NOMO-1 treated with DMSO at 0.1 percent for 48 hours (cell line): ENCODE results near the gene ZDHHC17.
"Not testable (repeated sequence)": the region's sequence is repeated elsewhere in the genome, so short reads cannot be mapped to it uniquely, and the experiment has no call there.

ENCODE experiments used
- DNase-seq: peaks from one replicate; lab custom pipeline; 2025; ENCODE audit not compliant: unreplicated experiment; lab: John Stamatoyannopoulos, UW

Gene ZDHHC17, protein sequence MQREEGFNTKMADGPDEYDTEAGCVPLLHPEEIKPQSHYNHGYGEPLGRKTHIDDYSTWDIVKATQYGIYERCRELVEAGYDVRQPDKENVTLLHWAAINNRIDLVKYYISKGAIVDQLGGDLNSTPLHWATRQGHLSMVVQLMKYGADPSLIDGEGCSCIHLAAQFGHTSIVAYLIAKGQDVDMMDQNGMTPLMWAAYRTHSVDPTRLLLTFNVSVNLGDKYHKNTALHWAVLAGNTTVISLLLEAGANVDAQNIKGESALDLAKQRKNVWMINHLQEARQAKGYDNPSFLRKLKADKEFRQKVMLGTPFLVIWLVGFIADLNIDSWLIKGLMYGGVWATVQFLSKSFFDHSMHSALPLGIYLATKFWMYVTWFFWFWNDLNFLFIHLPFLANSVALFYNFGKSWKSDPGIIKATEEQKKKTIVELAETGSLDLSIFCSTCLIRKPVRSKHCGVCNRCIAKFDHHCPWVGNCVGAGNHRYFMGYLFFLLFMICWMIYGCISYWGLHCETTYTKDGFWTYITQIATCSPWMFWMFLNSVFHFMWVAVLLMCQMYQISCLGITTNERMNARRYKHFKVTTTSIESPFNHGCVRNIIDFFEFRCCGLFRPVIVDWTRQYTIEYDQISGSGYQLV

DNA sequence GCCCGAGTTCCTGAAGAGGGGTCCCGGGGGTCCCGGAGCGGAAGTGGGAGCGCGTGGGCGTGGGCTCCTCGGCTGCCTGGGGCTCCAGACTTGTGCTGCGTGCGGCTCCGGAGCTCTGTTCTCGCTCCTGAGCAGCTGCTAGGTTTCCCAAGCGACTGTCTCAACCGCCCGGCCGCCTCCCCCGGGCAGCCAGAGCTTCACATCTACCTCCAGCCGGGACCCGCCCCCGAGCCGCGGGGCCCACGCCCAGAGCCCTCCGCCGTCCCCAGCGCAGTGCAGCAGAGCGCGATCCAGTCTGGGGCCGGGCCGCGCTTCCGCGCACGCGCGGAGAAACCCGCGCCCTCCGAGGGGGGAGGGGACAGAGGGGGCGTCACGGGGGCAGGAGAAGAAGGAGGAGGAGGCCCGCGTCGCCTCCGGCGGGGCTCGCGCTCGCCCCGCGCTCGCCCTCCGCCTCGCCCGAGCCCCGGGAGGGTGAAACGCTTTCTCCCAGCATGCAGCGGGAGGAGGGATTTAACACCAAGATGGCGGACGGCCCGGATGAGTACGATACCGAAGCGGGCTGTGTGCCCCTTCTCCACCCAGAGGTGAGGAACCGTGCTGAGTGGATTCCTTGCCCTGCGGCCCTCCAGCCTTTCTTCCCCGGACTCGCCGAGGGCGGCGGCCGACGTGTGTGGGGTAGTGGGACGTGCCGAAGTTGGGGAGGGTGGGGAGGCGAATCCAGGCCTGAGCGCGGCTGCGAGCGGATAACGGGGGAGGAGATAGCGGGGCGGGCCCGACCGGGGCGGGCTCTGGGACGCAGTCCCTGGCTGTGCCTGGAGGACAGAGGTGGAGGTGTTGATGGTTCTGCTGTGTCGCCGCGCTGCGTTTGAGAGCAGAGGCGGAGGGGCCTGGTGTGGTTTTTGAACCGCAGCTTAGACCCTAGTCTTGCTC is at the start of gene ZDHHC17:
Gene ZDHHC17, plus strand, starts transcription at position 370 of the 930 bp plus-strand sequence. Its CDS starts 122 bp downstream, at position 492.
- DNase-seq = peak; percentile 94

DNA sequence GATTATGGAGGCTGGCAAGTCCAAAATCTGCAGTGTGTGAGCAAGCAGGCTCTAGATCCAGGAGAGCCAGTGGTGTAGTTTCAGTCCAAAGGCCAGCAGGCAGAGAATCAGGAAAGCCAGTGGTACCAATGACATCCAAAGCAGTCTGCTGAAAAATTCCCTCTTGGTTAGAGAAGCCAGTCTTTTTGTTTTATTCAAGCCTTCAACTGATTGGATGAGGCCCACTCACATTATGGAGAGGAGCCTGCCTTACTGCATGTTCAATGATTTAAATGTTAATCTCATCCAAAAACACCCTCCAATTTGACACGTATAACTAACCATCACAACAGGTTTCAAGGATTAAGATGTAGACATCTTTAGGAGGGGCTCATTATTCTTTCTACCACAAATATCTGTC is 49.5 kb upstream of the ZDHHC17 start:
- DNase-seq = no peak

DNA sequence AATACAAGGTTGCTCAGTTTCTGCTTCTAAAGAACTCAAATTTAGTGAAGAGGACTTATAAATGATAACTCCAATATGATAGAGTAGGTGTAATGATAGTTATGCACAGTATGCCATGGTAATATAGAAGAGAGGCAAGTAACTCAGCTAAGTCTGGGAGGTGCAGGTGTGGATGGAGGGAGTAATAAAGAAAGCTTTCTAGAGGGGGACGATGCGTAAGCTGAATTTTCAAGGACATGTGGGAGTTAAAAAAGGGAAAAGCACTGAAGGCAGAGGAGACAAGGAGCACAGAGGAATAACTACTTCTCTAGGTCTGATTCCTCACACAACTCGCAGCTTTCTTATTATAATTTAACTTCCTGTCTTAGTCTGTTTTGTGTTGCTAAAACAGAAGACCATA is 49.1 kb upstream of the ZDHHC17 start:
- no peak for DNase-seq

DNA sequence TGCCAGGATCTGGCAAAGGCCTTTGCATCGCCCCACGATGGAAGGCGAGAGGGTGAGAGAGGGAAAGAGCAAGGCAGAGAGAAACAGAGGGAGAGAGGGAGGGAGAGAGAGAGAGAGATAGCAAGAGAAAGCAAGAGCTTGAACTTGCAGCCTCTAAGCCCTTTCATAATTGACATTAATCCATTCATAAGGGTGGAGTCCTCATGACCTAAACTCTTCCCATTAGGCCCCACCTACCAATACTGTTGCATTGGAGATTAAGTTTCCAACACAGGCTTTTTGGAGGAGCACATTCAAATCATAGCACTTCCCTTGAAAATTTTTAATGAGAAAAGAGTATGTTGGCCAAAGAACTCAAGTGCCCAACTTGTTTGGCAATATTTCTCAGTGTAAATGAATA is 48.6 kb upstream of the ZDHHC17 start:
- DNase-seq = no peak

DNA sequence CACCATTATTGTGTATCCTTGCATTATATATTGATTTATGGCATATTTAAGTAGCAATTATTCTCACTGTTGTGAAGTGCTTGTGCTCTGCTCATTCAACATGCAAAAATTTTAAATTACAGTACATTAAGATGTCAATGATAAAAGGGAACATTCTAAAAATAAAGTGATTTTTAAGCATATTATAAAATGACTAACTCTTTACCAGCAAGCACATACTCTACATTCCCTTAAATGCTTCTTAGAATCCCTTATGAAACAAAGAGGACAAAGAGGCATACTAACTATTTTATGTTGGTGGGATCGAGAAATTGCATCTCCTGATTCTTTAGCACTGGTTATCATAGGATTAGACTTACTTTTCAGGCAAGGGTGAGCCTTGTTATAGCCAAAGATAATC is 46.6 kb upstream of the ZDHHC17 start:
- DNase-seq = no peak

DNA sequence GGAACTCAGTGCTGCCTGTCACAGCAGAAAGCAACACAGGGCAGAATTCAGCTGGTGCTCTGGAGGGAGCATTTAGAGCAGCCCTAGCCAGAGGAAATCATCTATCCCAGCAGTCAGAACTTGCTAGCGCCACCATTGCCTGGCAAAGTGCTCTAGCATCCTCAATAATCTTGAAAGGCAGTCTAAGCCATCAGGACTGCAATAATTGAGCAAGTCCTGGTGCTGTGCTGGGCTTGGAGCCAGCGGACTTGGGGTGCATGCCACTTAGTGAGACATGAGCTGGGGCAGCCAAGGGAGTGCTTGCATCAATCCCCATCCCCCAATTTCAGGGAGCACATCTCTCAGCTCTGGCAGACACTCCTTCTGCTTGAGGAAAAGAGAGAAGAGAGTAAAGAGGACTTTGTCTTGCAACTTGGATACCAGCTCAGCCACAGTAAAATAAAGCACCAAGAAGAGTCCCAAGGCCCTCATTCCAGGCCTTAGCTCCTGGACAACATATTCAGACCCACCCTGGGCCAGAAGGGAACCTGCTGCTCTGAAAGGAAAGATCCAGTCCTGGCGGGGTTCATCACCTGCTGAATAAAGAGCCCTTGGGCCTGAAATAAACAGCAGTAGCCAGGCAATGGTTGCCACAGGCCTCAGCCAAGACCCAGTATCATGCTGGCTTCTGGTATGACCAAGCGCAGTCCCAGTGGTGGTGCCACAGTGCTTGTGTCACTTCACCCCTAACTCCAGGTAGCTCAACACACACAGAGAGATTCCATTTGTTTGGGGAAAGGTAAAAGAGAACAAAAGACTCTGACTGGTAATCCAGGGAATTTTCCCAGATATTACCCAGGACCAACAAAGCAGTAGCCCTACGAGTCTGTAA is 44.5 kb upstream of the ZDHHC17 start:
- DNase-seq = no peak

DNA sequence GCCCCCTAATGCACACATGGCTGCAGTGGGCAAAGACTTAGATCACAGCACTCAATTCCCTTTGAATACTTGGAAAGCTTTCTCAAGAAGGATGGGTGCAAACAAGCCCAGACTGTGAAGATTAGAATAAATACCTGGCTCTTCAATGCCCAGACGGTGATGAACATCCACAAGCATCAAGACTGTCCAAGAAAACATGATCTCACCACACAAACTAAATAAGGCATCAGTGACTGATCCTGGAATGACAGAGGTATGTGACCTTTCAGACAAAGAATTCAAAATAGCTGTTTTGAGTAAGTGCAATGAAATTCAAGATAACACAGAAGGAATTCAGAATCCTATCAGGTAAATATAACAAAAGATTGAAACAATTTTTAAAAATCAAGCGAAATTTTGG is 43.8 kb upstream of the ZDHHC17 start:
- DNase-seq = no peak

DNA sequence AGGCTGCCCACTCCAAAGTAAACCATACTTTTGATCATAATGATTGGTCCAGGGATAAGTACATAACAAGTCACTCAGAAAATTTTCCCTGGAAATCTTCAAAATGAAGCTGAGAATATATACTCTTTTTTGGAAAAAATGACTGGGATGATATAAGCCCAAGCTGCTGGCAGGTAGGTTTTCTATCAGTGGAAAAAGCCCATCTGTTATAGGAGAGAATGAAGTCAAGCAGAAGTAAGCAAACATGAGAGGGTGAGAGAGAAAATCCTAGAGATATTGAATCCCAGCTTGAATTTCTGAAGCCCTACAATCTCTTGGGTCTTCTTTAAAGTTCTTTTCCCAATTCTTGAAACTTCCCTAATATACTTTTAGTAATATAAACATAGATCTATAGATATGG is 37.3 kb upstream of the ZDHHC17 start:
- DNase-seq = no peak

DNA sequence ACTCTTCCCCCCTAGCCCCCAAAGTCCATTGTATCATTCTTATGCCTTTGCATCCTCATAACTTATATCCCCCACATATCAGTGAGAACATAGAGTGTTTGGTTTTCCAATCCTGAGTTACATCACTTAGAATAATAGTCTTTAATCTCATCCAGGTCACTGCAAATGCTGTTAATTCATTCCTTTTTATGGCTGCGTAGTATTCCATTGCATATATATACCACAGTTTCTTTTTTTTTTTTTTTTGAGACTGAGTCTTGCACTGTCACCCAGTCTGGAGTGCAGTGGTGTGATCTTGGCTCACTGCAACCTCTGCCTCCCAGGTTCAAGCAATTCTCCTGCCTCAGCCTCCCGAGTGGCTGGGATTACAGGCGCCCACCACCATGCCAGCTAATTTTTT is 31.7 kb upstream of the ZDHHC17 start:
- DNase-seq = not testable (repeated sequence)

DNA sequence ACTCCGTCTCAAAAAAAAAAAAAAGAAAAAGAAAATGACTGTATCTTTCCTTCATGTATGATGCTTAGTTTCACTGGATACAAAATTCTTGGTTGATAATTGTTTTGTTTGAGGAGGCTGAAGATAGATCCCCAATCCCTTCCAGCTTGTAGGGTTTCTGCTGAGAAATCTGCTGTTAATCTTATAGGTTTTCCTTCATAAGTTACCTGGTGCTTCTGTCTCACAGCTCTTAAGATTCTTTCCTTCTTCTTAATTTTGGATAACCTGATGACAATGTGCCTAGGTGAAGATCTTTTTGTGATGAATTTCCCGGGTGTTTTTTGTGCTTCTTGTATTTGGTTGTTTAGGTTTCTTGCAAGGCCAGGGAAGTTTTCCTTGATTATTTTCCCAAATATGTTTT is 26.2 kb upstream of the ZDHHC17 start:
- DNase-seq = not testable (repeated sequence)

DNA sequence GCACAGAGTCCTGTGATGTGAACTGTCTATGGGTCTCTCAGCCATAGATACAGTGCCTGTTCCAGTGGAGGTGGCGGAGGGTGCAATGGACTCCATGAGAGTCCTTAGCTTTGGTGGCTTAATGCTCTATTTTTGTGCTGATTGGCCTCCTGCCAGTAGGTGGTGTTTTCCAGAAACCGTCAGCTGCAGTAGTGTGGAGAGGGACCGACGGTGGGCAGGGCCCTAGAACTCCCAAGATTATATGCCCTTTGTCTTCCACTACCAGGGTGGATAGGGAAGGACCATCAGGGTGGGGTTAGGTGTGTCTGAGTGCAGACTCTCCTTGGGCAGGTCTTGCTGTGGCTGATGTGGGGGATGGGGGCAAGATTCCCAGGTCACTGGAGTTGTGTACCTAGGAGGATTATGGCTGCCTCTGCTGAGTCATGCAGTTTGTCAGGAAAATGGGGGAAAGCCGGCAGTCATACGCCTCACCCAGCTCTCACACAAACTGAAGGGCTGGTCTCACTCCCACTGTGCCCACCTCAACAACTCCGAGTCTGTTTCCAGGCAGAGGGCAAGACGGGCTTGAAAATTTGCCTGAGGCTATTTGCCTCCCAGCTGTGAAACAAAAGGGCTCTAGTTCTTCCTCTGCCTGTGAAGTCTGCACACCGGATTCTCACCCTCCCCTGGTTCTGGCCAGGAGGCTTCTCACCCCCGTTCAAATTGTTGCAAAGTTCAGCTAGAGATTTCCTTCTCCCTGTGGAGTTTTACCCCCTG is 24.9 kb upstream of the ZDHHC17 start:
- no peak for DNase-seq

DNA sequence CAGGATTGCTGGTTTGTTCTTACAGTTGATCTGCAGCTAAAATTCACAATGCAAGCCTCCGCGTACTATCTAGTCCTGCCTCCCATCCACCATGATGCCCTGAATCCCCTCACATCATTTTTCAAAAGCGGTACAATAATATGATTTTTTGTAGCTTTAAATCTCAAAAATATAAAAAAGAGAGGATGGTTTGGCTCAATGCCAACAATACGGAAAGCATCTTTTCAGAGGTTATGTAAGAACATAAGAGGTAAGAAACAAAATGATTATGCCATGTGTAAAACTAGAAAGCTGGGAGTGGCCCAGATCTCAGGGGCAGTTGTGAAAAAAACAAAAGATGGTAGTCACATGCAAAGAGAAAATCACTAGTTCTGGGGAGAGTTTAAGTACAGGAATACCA is 24.0 kb upstream of the ZDHHC17 start:
- no peak for DNase-seq

DNA sequence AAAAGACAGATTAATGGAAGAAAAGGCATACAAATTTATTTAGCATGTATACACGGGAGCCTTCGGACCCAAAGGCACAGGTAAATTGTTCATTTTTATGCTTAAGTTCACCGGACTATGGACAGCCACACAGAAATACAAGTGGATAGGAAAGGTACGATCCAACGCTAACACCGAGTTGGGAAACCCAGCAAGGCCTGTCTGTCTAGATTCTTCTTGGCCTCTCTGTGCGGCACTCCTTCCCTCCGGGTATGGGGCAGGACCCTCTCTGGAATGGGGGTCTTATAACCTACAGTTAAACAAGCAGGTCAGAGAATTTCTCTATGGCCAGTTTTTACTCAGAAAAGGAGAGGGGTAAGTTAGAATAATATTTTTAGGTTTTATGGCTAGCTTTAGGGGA is 23.4 kb upstream of the ZDHHC17 start:
- DNase-seq = no peak

DNA sequence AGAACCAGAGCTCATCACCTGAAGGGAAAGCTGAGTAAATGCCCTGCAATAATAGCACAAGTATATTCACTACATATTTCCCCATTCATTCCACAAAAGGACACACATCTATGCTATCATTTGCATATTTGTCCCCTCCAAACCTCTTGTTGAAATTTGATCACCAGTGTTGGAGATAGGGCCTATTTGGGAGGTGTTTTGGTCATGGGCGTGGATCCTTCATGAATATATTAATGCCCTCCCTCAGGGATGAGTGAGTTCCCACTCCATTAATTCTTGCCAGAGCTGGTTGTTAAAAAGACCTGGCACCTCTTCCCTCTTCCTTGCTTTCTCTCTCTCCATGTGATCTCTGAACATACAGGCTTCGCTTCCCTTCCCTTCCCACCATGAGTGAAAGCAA is 18.6 kb upstream of the ZDHHC17 start:
- DNase-seq = no peak

DNA sequence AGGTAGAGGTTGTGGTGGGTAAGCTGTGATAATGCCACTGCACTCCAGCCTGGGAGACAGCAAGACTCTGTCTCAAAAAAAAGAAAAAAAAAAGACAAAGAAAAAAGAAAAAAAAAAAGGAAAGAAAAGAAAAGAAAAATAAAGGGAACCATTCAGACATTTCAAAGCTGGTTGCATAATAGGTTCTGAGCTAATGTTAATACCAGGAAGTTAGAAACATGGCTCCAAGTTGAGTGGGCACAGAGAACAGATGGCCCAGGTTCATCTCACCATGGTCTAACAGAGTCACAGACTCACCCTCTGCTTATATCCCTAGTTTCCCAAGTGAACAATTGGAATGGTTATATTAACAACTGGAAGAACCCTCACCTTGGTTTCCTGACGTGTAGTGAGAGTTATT is 17.4 kb upstream of the ZDHHC17 start:
- DNase-seq = peak; percentile 55

DNA sequence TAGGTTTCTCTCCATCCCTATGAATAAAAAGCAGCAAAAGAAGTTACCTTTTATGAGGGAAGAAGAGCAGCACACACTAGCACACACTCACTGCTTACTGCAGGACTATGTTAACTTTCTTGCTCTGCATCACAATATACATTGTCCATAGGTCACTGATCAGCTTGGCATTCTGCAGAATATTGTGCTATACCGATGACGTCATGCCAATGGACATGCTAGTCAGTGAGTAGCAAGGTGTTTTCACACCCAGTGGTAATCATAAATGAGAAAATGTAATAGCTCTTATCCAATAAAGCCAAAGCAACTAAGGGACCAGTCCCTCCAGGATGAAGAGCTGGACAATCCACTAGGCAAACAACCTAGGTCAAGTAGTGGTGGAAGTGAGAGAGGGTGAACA is 16.7 kb upstream of the ZDHHC17 start:
- DNase-seq = no peak

DNA sequence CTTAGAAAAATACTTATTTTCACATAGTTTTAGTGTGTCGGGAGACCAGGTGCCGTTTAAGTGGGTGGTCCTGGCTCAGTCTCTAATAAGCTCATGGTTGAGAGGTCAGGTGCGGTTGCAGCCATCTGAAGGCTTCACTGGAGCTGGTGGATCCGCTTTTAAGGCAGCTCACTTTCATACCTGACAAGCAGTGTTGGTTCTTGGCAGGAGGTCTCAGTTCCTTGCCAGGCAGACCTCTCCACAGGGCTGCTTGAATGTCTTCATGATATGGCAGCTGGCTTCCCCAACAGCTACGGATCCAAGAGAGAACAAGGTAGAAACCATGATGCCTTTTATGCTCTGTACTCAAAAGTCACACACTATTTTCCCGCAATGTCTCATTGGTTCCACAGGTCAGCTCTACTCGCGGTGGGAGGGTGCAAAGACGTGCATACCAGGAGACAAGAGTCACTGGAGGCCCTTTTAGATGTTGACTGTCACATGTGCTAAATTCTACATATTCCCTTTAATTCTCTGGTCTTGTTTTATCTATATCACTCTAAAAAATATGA is 8.0 kb upstream of the ZDHHC17 start:
- no peak for DNase-seq

DNA sequence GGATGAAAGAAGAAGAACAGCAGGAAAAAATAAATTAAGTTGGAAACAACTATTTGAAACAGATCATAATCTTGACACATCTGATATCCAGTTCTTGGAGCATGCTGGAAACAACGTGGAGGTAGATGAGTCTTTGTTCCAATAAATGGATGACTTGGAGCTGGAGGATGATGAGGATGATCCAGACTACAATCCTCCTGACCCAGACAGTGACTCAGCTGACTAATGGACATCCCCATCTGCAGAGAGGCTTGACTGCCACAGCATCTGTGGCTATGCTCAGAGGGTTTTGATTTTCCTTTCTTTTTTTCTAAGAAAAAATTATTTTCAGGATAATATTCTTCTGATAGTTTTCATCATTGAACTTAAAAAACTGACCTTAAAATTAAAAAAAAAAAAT is 6.2 kb upstream of the ZDHHC17 start:
- DNase-seq = no peak

DNA sequence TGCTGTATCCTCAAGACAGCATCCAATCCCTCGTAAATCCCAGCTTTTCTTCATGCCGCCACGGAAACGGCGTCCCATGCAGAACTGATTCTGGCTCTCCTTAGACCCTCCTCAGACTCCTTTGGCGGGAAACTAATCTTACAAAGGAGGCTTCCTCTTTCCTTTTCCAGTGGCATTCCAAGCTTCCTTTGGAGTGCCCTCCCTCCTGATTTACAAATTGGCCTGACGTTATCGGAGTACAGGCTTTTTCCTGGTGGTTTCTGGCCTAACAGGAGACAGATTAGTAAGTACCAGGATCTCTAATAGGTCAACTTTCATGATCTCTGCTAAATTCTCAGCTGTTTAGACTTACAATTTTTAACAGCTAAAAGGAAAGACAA is 1.3 kb upstream of the ZDHHC17 start:
- DNase-seq = no peak

DNA sequence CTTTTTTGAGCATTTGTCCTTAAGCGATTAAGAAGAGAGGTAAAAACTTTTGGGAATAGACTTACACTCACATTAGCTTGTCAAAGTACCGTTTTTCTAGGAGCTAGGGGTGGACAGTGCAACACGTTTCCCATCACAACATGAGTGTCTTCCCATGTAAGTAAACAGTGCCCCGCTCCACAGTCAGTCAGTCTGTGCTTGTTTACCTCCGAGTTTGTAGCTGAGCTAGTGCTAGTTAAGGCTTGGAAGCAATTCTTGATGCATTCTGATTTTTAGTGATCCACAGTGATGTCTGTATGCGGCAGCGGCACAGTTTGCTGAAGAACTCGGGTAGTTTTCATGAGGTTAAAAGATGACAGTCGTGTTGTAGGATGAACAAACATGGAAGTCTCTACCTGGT is 941 bp downstream of the ZDHHC17 start:
- no peak for DNase-seq
